ENCODE results near the gene GABBR2. TPM values are rescaled to one million over a fixed set of nuclear protein-coding genes. Genes with fewer than 3 reads are reported as not detected.

GABBR2 gene
- total and polyA plus RNA-seq, 2 of the 8 experiments (the other 6 are each of a cell fraction or from before 2014, with no cell fraction given) = 0.50 to 1.2 TPM

- no peak overlapping the region for H4K5ac ChIP-seq (ENCODE audit: insufficient read length, low read depth, low read length)
- H2BK15ac ChIP-seq (ENCODE audit: low read length) = no peak overlapping the region
- H2BK5ac ChIP-seq (ENCODE audit: low read depth, low read length) = no peak overlapping the region
- FAIRE-seq (no peak), DNase-seq (ENCODE audit: low read depth in 1 of 2, low spot score in 2 of 2) (no peak)
- POLR2A ChIA-PET (ENCODE audit: partially characterized antibody) = no interaction called here
- no peak overlapping the region for H2AFZ ChIP-seq (ENCODE audit: low read length)
- no peaks in the 10 kb centered on the region for H3K23me2 ChIP-seq (ENCODE audit: low read depth, low read length)
- no peak overlapping the region for H4K91ac ChIP-seq (replicated peaks; ENCODE audit: insufficient read length, low read length)
- no peak overlapping the region for H2BK12ac ChIP-seq (ENCODE audit: low read depth, low read length)
- no peaks in the 10 kb centered on the region for H3K36me3 ChIP-seq (ENCODE audit: control insufficient read depth in 2 of 4, insufficient read depth in 4 of 4, low read length in 3 of 4)
- H3K9ac ChIP-seq (replicated peaks in 1 of 4; ENCODE audit: extremely low read depth in 1 of 4, low read depth in 3 of 4, low read length in 3 of 4) = no peak overlapping the region
- no peak overlapping the region for H3K18ac ChIP-seq (ENCODE audit: extremely low read depth, low read length)
- H3K79me2 ChIP-seq (ENCODE audit: control insufficient read depth in 1 of 2, insufficient read depth in 2 of 2, low read length in 2 of 2) = no peaks in the 10 kb centered on the region
- no peak overlapping the region for H2BK20ac ChIP-seq (ENCODE audit: low read length)
- no peak overlapping the region for H4K8ac ChIP-seq (ENCODE audit: extremely low read depth, insufficient read depth, low read length)
- peaks cover 0 to 1% (median under 1%) of the 10 kb centered on the region in 4 experiments; a peak in 2 of 7 replicates for H3K4me1 ChIP-seq (replicated peaks in 1 of 4; ENCODE audit: control insufficient read depth in 3 of 4, insufficient read depth in 4 of 4, low read length in 3 of 4)
- no peak overlapping the region for H3K4ac ChIP-seq (replicated peaks; ENCODE audit: insufficient read length, low read depth, low read length)
- H3K27ac ChIP-seq (ENCODE audit: low read depth, low read length) = no peak overlapping the region
- no peak overlapping the region for H2AK5ac ChIP-seq (ENCODE audit: low read depth, low read length)
- H3K23ac ChIP-seq (ENCODE audit: insufficient read length) = no peak overlapping the region
- no peak overlapping the region for H3K14ac ChIP-seq (ENCODE audit: insufficient read length)
- no peaks in the 10 kb centered on the region for H4K20me1 ChIP-seq (replicated peaks in 1 of 2; ENCODE audit: control insufficient read depth in 1 of 2, insufficient read depth in 2 of 2, low read length in 2 of 2)
- H3K4me2 ChIP-seq (ENCODE audit: insufficient read depth in 1 of 2, low read depth in 2 of 2, low read length in 2 of 2) = no peak overlapping the region
- CTCF ChIA-PET (ENCODE audit: partially characterized antibody) = interaction anchor here (6.0 kb wide), 1 partner anchor 27 kb away, joined by 29 read pairs; no protein-coding TSS in a partner anchor
- H3K79me1 ChIP-seq (ENCODE audit: low read depth, low read length) = no peaks in the 10 kb centered on the region
- H2BK120ac ChIP-seq (replicated peaks; ENCODE audit: low read depth, low read length) = no peak overlapping the region
- H3K9me3 ChIP-seq (ENCODE audit: insufficient read depth in 2 of 2, low read depth in 1 of 2, low read length in 1 of 2) = no peaks in the 10 kb centered on the region
- no peak overlapping the region for H3K4me3 ChIP-seq (ENCODE audit: extremely low read depth in 1 of 4, insufficient read depth in 2 of 4, low read depth in 3 of 4, low read length in 4 of 4)
- WGBS, 2 experiments (ENCODE audit: extremely low coverage in 1 of 2, insufficient coverage in 1 of 2, insufficient read length in 1 of 2, insufficient replicate concordance in 2 of 2, low coverage in 1 of 2, low lambda C conversion rate in 2 of 2, missing lambda C conversion rate in 1 of 2) = 92% methylated on average over 13 of the region's 13 CpGs; no CpG with 5 or more reads in 1 of the 2 experiments
- H3K56ac ChIP-seq (replicated peaks; ENCODE audit: insufficient read length, low read depth, low read length) = no peak overlapping the region
- H3K27me3 ChIP-seq (replicated peaks in 1 of 4; ENCODE audit: control insufficient read depth in 3 of 4, extremely low read depth in 1 of 4, insufficient read depth in 3 of 4, low read length in 3 of 4) = no peaks in the 10 kb centered on the region
- TF ChIP-seq HDAC6 (IDR thresholded peaks at IDR 0.05; ENCODE audit: low read depth, low read length) (no peak), CHD1 (IDR thresholded peaks at IDR 0.05; ENCODE audit: low read depth, low read length) (no peak), EZH2 (IDR thresholded peaks at IDR 0.05; ENCODE audit: low read depth, low read length, severe bottlenecking) (no peak), CBX5 (IDR thresholded peaks at IDR 0.05; ENCODE audit: low read depth, low read length) (no peak), POLR2AphosphoS5 (IDR thresholded peaks at IDR 0.05; ENCODE audit: low read depth, low read length) (no peak), JUND (IDR thresholded peaks at IDR 0.05; ENCODE audit: low read length) (no peak), CTCF (IDR thresholded peaks at IDR 0.05; ENCODE audit: control extremely low read depth in 1 of 3, insufficient read depth in 1 of 3, low read depth in 1 of 3, low read length in 3 of 3) (no peak), USF2 (IDR thresholded peaks at IDR 0.05; ENCODE audit: low read length) (no peak), SP1 (IDR thresholded peaks at IDR 0.05; ENCODE audit: low read depth, low read length) (no peak), E2F6 (IDR thresholded peaks at IDR 0.05) (no peak)
Observed at GRCh38 chr9:98444601-98445000, 264.1 kb downstream of the GABBR2 start.

All from H1 (cell line).